Stimulated activated CD4-positive, alpha-beta T cell treated with anti-CD3 and anti-CD28 coated beads, Interleukin-12 subunit alpha, Interleukin-12 subunit beta, amount 100 ng/mL, for 48 hours (primary cell): Measurements from ENCODE around the gene SIRT3.
"Not testable (repeated sequence)": the region's sequence is repeated elsewhere in the genome, so short reads cannot be mapped to it uniquely, and the experiment has no call there.

Experiments used
- DNase-seq, 3 donors: peaks; one replicate each; pipeline ENCODE4 v3.0.0-alpha.2; 2020; ENCODE audit warnings: low read depth in 2 of 3, low spot score in 1 of 3

SIRT3 gene

GRCh38 chr11:180242-180641, 55.9 kb downstream of the SIRT3 start:
- not testable (repeated sequence) for DNase-seq
